Measurements from ENCODE around the gene PDCD2.

DNA sequence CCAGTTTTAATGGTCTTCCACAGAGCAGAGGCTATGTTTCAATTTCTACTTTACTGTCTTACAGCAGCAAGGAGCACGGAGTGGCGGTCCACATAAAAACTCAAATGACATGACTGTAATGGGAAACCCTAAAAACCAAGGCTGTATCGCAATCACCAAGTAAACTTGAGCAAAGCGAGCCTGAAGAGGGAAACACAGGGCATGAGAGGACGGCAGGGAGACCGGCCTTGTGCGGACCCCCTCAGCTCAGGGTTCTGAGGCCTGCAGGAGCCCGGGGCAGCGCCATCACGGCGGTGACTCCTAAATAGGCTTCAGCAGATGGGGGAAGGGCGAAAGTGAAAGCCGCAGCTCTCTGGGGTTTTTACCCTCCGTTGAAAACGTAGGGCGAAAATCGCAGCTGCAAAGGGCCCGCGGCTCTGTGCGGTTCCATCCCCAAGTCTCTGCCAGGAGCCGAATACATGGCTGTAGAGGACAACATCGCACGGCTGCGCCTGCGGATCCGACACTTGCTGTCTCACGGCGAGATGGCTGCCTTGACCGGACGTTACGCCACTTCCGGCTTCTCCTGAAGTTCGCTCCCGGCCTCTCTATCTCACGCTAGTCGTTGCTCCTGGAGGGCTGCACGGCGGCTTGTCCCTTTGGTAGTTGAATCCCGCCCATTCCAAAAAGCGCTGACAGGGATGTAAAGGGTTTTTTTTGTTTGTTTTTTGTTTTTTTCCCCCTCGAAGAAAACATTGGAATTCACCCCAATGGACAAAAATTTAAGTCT, 31.5 kb downstream of the PDCD2 start, which contains the start of gene PSMB1:
- no peak for TF ChIP-seq CTCF (IDR thresholded peaks at IDR 0.05)
- peak; percentile 98 for TF ChIP-seq POLR2AphosphoS5 (IDR thresholded peaks at IDR 0.05; ENCODE audit: low read depth, low read length)
- TF ChIP-seq REST (IDR thresholded peaks at IDR 0.05; ENCODE audit: insufficient read depth in 1 of 2, low read depth in 2 of 2, low read length in 1 of 2), result no peak
- TF ChIP-seq SIN3A (IDR thresholded peaks at IDR 0.05; ENCODE audit: borderline replicate concordance, insufficient read depth, low read depth, low read length), result peak; percentile 95; the same call in 1 of the 2 replicates
- peak; percentile 88 for TF ChIP-seq TCF7L2 (IDR thresholded peaks at IDR 0.05; ENCODE audit: low read depth, low read length)

All from Panc1 (cell line).